Lower lobe of right lung (tissue), 2 donors: ENCODE data around the gene CRISP3. TPM values are rescaled to one million over a fixed set of nuclear protein-coding genes. Genes with fewer than 3 reads are reported as not detected.

Experiments used
- ATAC-seq, 2 donors: fragments of 200-7000 bp; cut with Tn5 transposase; one replicate each; pipeline ENCODE4 v1.9.1; 2020 to 2022; ENCODE audit warnings: mild to moderate bottlenecking in 2 of 2, moderate library complexity in 2 of 2
- DNase-seq: peaks from one replicate; pipeline ENCODE4 v3.0.0-alpha.2; 2020
- H3K27ac ChIP-seq: fragments of 200-600 bp; one replicate; pipeline ENCODE4 v1.8.0; 2022
- H3K27me3 ChIP-seq: fragments of 200-600 bp; one replicate; pipeline ENCODE4 v1.8.0; 2022; ENCODE audit warnings: low read depth
- H3K36me3 ChIP-seq: fragments of 200-600 bp; one replicate; pipeline ENCODE4 v1.8.0; 2022; ENCODE audit warnings: mild to moderate bottlenecking
- H3K4me1 ChIP-seq: fragments of 200-600 bp; one replicate; pipeline ENCODE4 v1.8.0; 2022
- H3K4me3 ChIP-seq: fragments of 200-600 bp; one replicate; pipeline ENCODE4 v1.8.0; 2022; ENCODE audit warnings: mild to moderate bottlenecking
- H3K9me3 ChIP-seq: fragments of 200-600 bp; one replicate; pipeline ENCODE4 v1.8.0; 2022
- CTCF ChIP-seq: fragments of 200-600 bp; IDR thresholded peaks from one replicate; pipeline ENCODE4 v1.8.0; 2022; ENCODE audit warnings: antibody characterized with exemption, mild to moderate bottlenecking
- intact Hi-C: fragments of 100-400 bp; cut with DNase I; formaldehyde crosslinking; loops from one replicate; pipeline ENCODE4 v1.11.0; 2022
- total RNA-seq: library from RNA; stranded (reverse); fragmentation: NEBNext Ultra II Directional; extraction: Animal tissue kit (Norgen Biotek cat#: 25700); gene quantifications from one replicate; pipeline ENCODE4 v1.2.1, GENCODE V29; 2021
- donor health status: DM: no; HTN: yes; CAD: no; lungs with severe emphysema.

Gene CRISP3
- total RNA-seq, 1 donor from 2014 or later, result 2.5 TPM

- DNase-seq, result no peak
- Histone ChIP-seq H3K27me3 (no peaks in the 10 kb centered on the region), H3K27ac (no peak overlapping the region), H3K4me3 (no peak overlapping the region), H3K9me3 (peaks cover 3% of the 10 kb centered on the region), H3K36me3 (no peaks in the 10 kb centered on the region), H3K4me1 (no peaks in the 10 kb centered on the region)
- ATAC-seq, result no peak
- intact Hi-C loops, result no loop called here
- TF ChIP-seq CTCF, result no peak
Observed at GRCh38 chr6:49698478-49698877, 45.7 kb downstream of the CRISP3 start.

- TF ChIP-seq CTCF, result no peak
- intact Hi-C loops, result no loop called here
- Histone ChIP-seq H3K4me1 (no peaks in the 10 kb centered on the region), H3K27me3 (no peaks in the 10 kb centered on the region), H3K27ac (no peak overlapping the region), H3K36me3 (no peaks in the 10 kb centered on the region), H3K4me3 (no peak overlapping the region), H3K9me3 (peaks cover 3% of the 10 kb centered on the region)
- ATAC-seq, result no peak
- no peak for DNase-seq
Observed at GRCh38 chr6:49693512-49693911, 50.7 kb downstream of the CRISP3 start.

GRCh38 chr6:49692534-49692933, 51.7 kb downstream of the CRISP3 start:
- intact Hi-C loops, result no loop called here
- Histone ChIP-seq H3K9me3 (peaks cover 3% of the 10 kb centered on the region), H3K27me3 (no peaks in the 10 kb centered on the region), H3K36me3 (no peaks in the 10 kb centered on the region), H3K27ac (no peak overlapping the region), H3K4me1 (no peaks in the 10 kb centered on the region), H3K4me3 (no peak overlapping the region)
- TF ChIP-seq CTCF, result no peak
- no peak for ATAC-seq
- DNase-seq, result no peak

Other genes with a start within 250 kb of the CRISP3 start
- not detected for gene GLYATL3, start 244.5 kb downstream of the CRISP3 start, total RNA-seq
- gene C6orf141, start 193.7 kb downstream of the CRISP3 start, total RNA-seq, result 4.1 TPM
- gene RHAG, start 107.5 kb downstream of the CRISP3 start, total RNA-seq, result not detected
- 0.83 TPM for gene CRISP2, start 30.8 kb downstream of the CRISP3 start, total RNA-seq
- gene PGK2, start 42.9 kb upstream of the CRISP3 start, total RNA-seq, result not detected
- gene CRISP1, start 122.1 kb upstream of the CRISP3 start, total RNA-seq, result not detected
- not detected for gene DEFB114, start 219.8 kb upstream of the CRISP3 start, total RNA-seq
- gene DEFB113, start 225.2 kb upstream of the CRISP3 start, total RNA-seq, result not detected